RWPE1 (cell line): Measurements from ENCODE around the gene ZNF831.

ENCODE experiments used
- CTCF ChIA-PET: fragments of 350-600 bp; sonication (Branson Sonifier 250); formaldehyde crosslinking; extraction: SDS; loops from one replicate; lab custom pipeline; 2021; lab: Yijun Ruan, JAX
- POLR2A ChIA-PET: fragments of 400-600 bp; formaldehyde crosslinking; extraction: SDS; loops from one replicate; lab custom pipeline; 2020; ENCODE audit warnings: antibody characterized with exemption; ENCODE audit not compliant: low non-redundant PET; lab: Yijun Ruan, JAX
- DNase-seq: peaks from one replicate; pipeline ENCODE4 v3.0.0; 2012; ENCODE audit warnings: low spot score
- H3K27ac ChIP-seq: fragments of 450-650 bp; 2 replicates; pipeline ENCODE4 v1.5.1; 2017
- CTCF ChIP-seq: fragments of 450-650 bp; conservative IDR thresholded peaks from 2 replicates; pipeline ENCODE4 v1.5.1; 2017; ENCODE audit warnings: low read depth, mild to moderate bottlenecking

Gene ZNF831

GRCh38 chr20:59297686-59298085, 134.1 kb downstream of the ZNF831 start:
- no peak overlapping the region for H3K27ac ChIP-seq
- DNase-seq = no peak
- POLR2A ChIA-PET = no interaction called here
- CTCF ChIA-PET = interaction anchor here (0.6 to 0.9 kb wide), 2 partner anchors 41 to 158 kb away, joined by 3 to 4 read pairs; no protein-coding TSS in a partner anchor
- no peak for TF ChIP-seq CTCF

- no peak for TF ChIP-seq CTCF
- DNase-seq = no peak
- H3K27ac ChIP-seq = no peak overlapping the region
- ChIA-PET POLR2A (no interaction called here), CTCF (interaction anchor here (0.8 kb wide), 1 partner anchor 451 kb away, joined by 3 read pairs; no protein-coding TSS in a partner anchor)
Observed at GRCh38 chr20:59299945-59300332, 136.3 kb downstream of the ZNF831 start.

GRCh38 chr20:59300333-59301081, 136.9 kb downstream of the ZNF831 start, which contains the start of gene EDN3:
EDN3 (plus strand) TSS chr20:59300611; CDS start chr20:59300813, 202 bp downstream.
- ChIA-PET POLR2A (no interaction called here), CTCF (interaction anchor here (0.6 to 1.0 kb wide), 2 partner anchors 104 to 155 kb away, joined by 3 to 5 read pairs; no protein-coding TSS in a partner anchor)
- no peak for DNase-seq
- no peak for TF ChIP-seq CTCF
- no peak within 1 kb of the TSS for H3K27ac ChIP-seq

GRCh38 chr20:59301343-59302007, 137.9 kb downstream of the ZNF831 start:
- TF ChIP-seq CTCF = no peak
- DNase-seq = no peak
- H3K27ac ChIP-seq = no peak overlapping the region
- POLR2A ChIA-PET = no interaction called here
- CTCF ChIA-PET = interaction anchor here (0.6 to 1.0 kb wide), 2 partner anchors 11 to 154 kb away, joined by 5 read pairs; no protein-coding TSS in a partner anchor

- TF ChIP-seq CTCF = no peak
- no peak overlapping the region for H3K27ac ChIP-seq
- POLR2A ChIA-PET = no interaction called here
- CTCF ChIA-PET = no interaction called here
- DNase-seq = no peak
Observed at GRCh38 chr20:59305908-59306655, 142.5 kb downstream of the ZNF831 start.

GRCh38 chr20:59307270-59307669, 143.6 kb downstream of the ZNF831 start:
- CTCF ChIA-PET = interaction anchor here (0.5 to 0.6 kb wide), 2 partner anchors 203 to 234 kb away, joined by 3 to 5 read pairs; no protein-coding TSS in a partner anchor
- POLR2A ChIA-PET = no interaction called here
- H3K27ac ChIP-seq = no peak overlapping the region
- TF ChIP-seq CTCF = no peak
- DNase-seq = no peak
